GM23338 (cell line): ENCODE results near the gene RBM33. TPM values are rescaled to one million over a fixed set of nuclear protein-coding genes. Genes with fewer than 3 reads are reported as not detected.

Source experiments
- ATAC-seq: fragments of 200-7000 bp; cut with Tn5 transposase; 3 replicates; pipeline ENCODE4 v1.9.1; 2020
- DNase-seq: peaks from one replicate; pipeline ENCODE4 v3.0.0-alpha.2; 2015; ENCODE audit warnings: low spot score
- H2AFZ ChIP-seq: fragments of 200-600 bp; sonication (generic); 2 replicates; pipeline ENCODE4 v1.8.0; 2016; ENCODE audit warnings: antibody characterized with exemption, mild to moderate bottlenecking, moderate library complexity
- H3F3A ChIP-seq: fragments of 200-600 bp; sonication (generic); replicated peaks from 2 replicates; pipeline ENCODE4 v1.8.0; 2017; ENCODE audit warnings: antibody characterized with exemption, mixed run types, low read depth
- H3K27ac ChIP-seq: fragments of 200-600 bp; sonication (generic); 2 replicates; pipeline ENCODE4 v1.6.1; 2016; ENCODE audit warnings: low read depth
- H3K27me3 ChIP-seq: fragments of 200-600 bp; sonication (generic); 2 replicates; pipeline ENCODE4 v1.8.0; 2016; ENCODE audit warnings: mild to moderate bottlenecking, mixed run types, moderate library complexity; ENCODE audit not compliant: insufficient read depth
- H3K36me3 ChIP-seq: fragments of 200-600 bp; sonication (generic); 2 replicates; pipeline ENCODE4 v1.8.0; 2016; ENCODE audit warnings: mild to moderate bottlenecking; ENCODE audit not compliant: insufficient read depth
- H3K4me1 ChIP-seq: fragments of 200-600 bp; sonication (generic); 2 replicates; pipeline ENCODE4 v1.8.0; 2016; ENCODE audit warnings: mild to moderate bottlenecking, moderate library complexity; ENCODE audit not compliant: insufficient read depth
- H3K4me2 ChIP-seq: fragments of 200-600 bp; sonication (generic); 2 replicates; pipeline ENCODE4 v1.7.1; 2017; ENCODE audit warnings: mixed run types
- H3K4me3 ChIP-seq: fragments of 200-600 bp; sonication (generic); 2 replicates; pipeline ENCODE4 v1.6.1; 2016; ENCODE audit warnings: mixed run types
- H3K79me2 ChIP-seq: fragments of 200-600 bp; sonication (generic); replicated peaks from 2 replicates; pipeline ENCODE4 v1.8.0; 2017; ENCODE audit warnings: mild to moderate bottlenecking; ENCODE audit not compliant: insufficient read depth
- H3K9me2 ChIP-seq: fragments of 200-600 bp; sonication (generic); 2 replicates; pipeline ENCODE4 v1.8.0; 2017; ENCODE audit not compliant: insufficient read depth
- H4K20me1 ChIP-seq: fragments of 200-600 bp; sonication (generic); replicated peaks from 2 replicates; pipeline ENCODE4 v1.8.0; 2017; ENCODE audit warnings: mild to moderate bottlenecking; ENCODE audit not compliant: insufficient read depth
- H3K27ac Mint-ChIP-seq: 2 replicates; pipeline ENCODE4 v1.8.0; 2020; ENCODE audit warnings: inconsistent platforms, mild to moderate bottlenecking, moderate library complexity, mixed read lengths
- H3K27me3 Mint-ChIP-seq: 3 replicates; pipeline ENCODE4 v1.8.0; 2022; ENCODE audit warnings: low read depth, mild to moderate bottlenecking, moderate library complexity, mixed read lengths, inconsistent platforms; ENCODE audit not compliant: insufficient read depth, poor library complexity
- H3K36me3 Mint-ChIP-seq: 3 replicates; pipeline ENCODE4 v1.8.0; 2021; ENCODE audit warnings: low read depth, mild to moderate bottlenecking, inconsistent platforms, moderate library complexity, mixed read lengths
- H3K4me1 Mint-ChIP-seq: 3 replicates; pipeline ENCODE4 v1.8.0; 2020; ENCODE audit warnings: mild to moderate bottlenecking, inconsistent platforms, mixed read lengths
- H3K4me3 Mint-ChIP-seq: 3 replicates; pipeline ENCODE4 v1.8.0; 2021; ENCODE audit warnings: moderate library complexity, mild to moderate bottlenecking, inconsistent platforms, mixed read lengths
- H3K9me3 Mint-ChIP-seq: 3 replicates; pipeline ENCODE4 v1.8.0; 2020; ENCODE audit warnings: moderate library complexity, mild to moderate bottlenecking, inconsistent platforms, mixed read lengths
- CREB1 ChIP-seq: fragments of 250-450 bp; sonication (Bioruptor Pico); IDR thresholded peaks from 2 replicates; pipeline ENCODE4 v1.5.0; 2020; ENCODE audit warnings: low read depth, mild to moderate bottlenecking, moderate library complexity
- ETS1 ChIP-seq: IDR thresholded peaks from 2 replicates; pipeline ENCODE4 v1.6.1; 2016; ENCODE audit warnings: antibody characterized with exemption
- EZH2phosphoT487 ChIP-seq: fragments of 200-600 bp; sonication (generic); IDR thresholded peaks from one replicate; pipeline ENCODE4 v1.8.1; 2018; ENCODE audit warnings: antibody characterized with exemption; ENCODE audit not compliant: unreplicated experiment
- ZNF114 ChIP-seq: fragments of 250-450 bp; sonication (Bioruptor Pico); IDR thresholded peaks from 2 replicates; pipeline ENCODE4 v1.5.0; 2020; ENCODE audit warnings: mild to moderate bottlenecking, moderate library complexity
- ZNF331 ChIP-seq: fragments of 250-450 bp; sonication (Bioruptor Pico); IDR thresholded peaks from 2 replicates; pipeline ENCODE4 v1.5.0; 2020; ENCODE audit warnings: low read depth, mild to moderate bottlenecking, moderate library complexity
- ZNF462 ChIP-seq: fragments of 250-450 bp; sonication (Bioruptor Pico); IDR thresholded peaks from 2 replicates; pipeline ENCODE4 v1.5.0; 2020; ENCODE audit warnings: mild to moderate bottlenecking, moderate library complexity
- polyA plus RNA-seq: library from polyadenylated mRNA; unstranded; fragments of >200 nt; fragmentation: Nextera tagmentation; extraction: Ambion mirVana; gene quantifications from 2 replicates; pipeline ENCODE4 v1.2.1, GENCODE V29; 2016
- total RNA-seq: library from RNA; depleted of rRNA; stranded (reverse); fragments of >200 nt; shearing (Covaris generic); gene quantifications from 2 replicates; pipeline ENCODE4 v1.2.3, GENCODE V29; 2014

The RBM33 gene
- total and polyA plus RNA-seq, 2 experiments from 2014 or later = 47.7 to 94.7 TPM

GRCh38 chr7:155694851-155695250, 50.4 kb downstream of the RBM33 start (continued):
- TF ChIP-seq ZNF462 (CRISPR knock-in tag) (no peak), ETS1 (no peak), ZNF114 (CRISPR knock-in tag) (no peak)

GRCh38 chr7:155696747-155697146, 52.3 kb downstream of the RBM33 start:
- no peak overlapping the region for H3K4me3 ChIP-seq
- TF ChIP-seq ZNF462 (CRISPR knock-in tag) (no peak), EZH2phosphoT487 (no peak), CREB1 (CRISPR knock-in tag) (no peak), ZNF331 (no peak), ETS1 (no peak)
- no peak overlapping the region for H3K27ac ChIP-seq
- no peak; the same call in 2 of the 3 replicates for ATAC-seq
- peaks cover 84% of the 10 kb centered on the region for H3K79me2 ChIP-seq
- Mint-ChIP-seq H3K4me3 (no peak overlapping the region), H3K27ac (no peak overlapping the region), H3K9me3 (no peaks in the 10 kb centered on the region), H3K36me3 (peaks cover 15% of the 10 kb centered on the region; the same call in 2 of the 3 replicates), H3K27me3 (no peaks in the 10 kb centered on the region), H3K4me1 (peaks cover 28% of the 10 kb centered on the region)
- peaks cover 47% of the 10 kb centered on the region for H4K20me1 ChIP-seq
- no peak overlapping the region for H3K4me2 ChIP-seq
- H3K27me3 ChIP-seq = no peaks in the 10 kb centered on the region
- H2AFZ ChIP-seq = no peak overlapping the region
- peaks cover 12% of the 10 kb centered on the region; the same call in 1 of the 2 replicates for H3K36me3 ChIP-seq
- no peaks in the 10 kb centered on the region for H3K4me1 ChIP-seq
- no peak for DNase-seq
- no peaks in the 10 kb centered on the region for H3F3A ChIP-seq
- no peaks in the 10 kb centered on the region for H3K9me2 ChIP-seq
